GM12878 (cell line): ENCODE results near the gene RAB6B. TPM values are rescaled to one million over a fixed set of nuclear protein-coding genes. Genes with fewer than 3 reads are reported as not detected.

Experiments used
- ATAC-seq: fragments of 200-7000 bp; cut with Tn5 transposase; 3 replicates; pipeline ENCODE4 v1.9.1; 2020; ENCODE audit warnings: mild to moderate bottlenecking, moderate library complexity
- BruUV-seq: library from RNA; stranded (reverse); fragments of 400-500 nt; replicated peaks from 2 replicates; lab custom pipeline; 2021; lab: Mats Ljungman, UMichigan
- CTCF ChIA-PET: fragments of 300-600 bp; sonication (Branson Sonifier 250); formaldehyde crosslinking; extraction: SDS; loops from one replicate; lab custom pipeline; 2021; ENCODE audit warnings: inconsistent platforms; lab: Yijun Ruan, JAX
- POLR2A ChIA-PET: fragments of 350-600 bp; formaldehyde crosslinking; extraction: SDS; loops from one replicate; lab custom pipeline; 2021; ENCODE audit warnings: inconsistent platforms; lab: Charles Lee
- RAD21 ChIA-PET: fragments of 300-600 bp; sonication (Branson Sonifier 250); formaldehyde crosslinking; loops from one replicate; lab custom pipeline; 2023; ENCODE audit warnings: antibody characterized with exemption; ENCODE audit not compliant: unreplicated experiment; lab: Charles Lee
- SMC1A ChIA-PET: fragments of 300-600 bp; sonication (Branson Sonifier 250); formaldehyde crosslinking; loops from one replicate; lab custom pipeline; 2023; ENCODE audit not compliant: unreplicated experiment, uncharacterized antibody; lab: Charles Lee
- DNase-seq: peaks from one replicate; pipeline ENCODE4 v3.0.0-alpha.2; 2011; ENCODE audit warnings: low read depth, low spot score
- FAIRE-seq: peaks from 3 replicates; lab custom pipeline; 2011; peaks lifted over from hg19 to GRCh38; lab: Jason Lieb, UNC
- H2AFZ ChIP-seq: 2 replicates; pipeline ENCODE4 v1.6.0; 2011; ENCODE audit warnings: low read depth, low read length, control low read depth; ENCODE audit not compliant: control insufficient read depth
- H3K27ac ChIP-seq: 2 replicates; pipeline ENCODE4 v1.5.1; 2011; ENCODE audit warnings: control low read depth; ENCODE audit not compliant: control insufficient read depth, insufficient read depth
- H3K27me3 ChIP-seq, 2 experiments: replicated peaks in 1 of 2; 2 replicates each; pipeline versions ENCODE4 v1.6.0 to v1.6.1; 2011; ENCODE audit warnings: low read length in 1 of 2; ENCODE audit not compliant: control insufficient read depth in 2 of 2, insufficient read depth in 2 of 2
- H3K36me3 ChIP-seq, 2 experiments: 2 replicates each; pipeline ENCODE4 v1.5.1; 2011; ENCODE audit warnings: low read length in 1 of 2; ENCODE audit not compliant: control insufficient read depth in 2 of 2, insufficient read depth in 2 of 2
- H3K4me1 ChIP-seq: 2 replicates; pipeline ENCODE4 v1.6.1; 2011; ENCODE audit warnings: mild to moderate bottlenecking, low read length, moderate library complexity, mixed read lengths; ENCODE audit not compliant: control insufficient read depth, insufficient read depth
- H3K4me2 ChIP-seq: 2 replicates; pipeline ENCODE4 v1.6.0; 2011; ENCODE audit warnings: control low read depth; ENCODE audit not compliant: control insufficient read depth, insufficient read depth
- H3K4me3 ChIP-seq: fragments of 200-600 bp; sonication (generic); 2 replicates; pipeline ENCODE4 v1.5.1; 2016
- H3K79me2 ChIP-seq: 2 replicates; pipeline ENCODE4 v1.6.0; 2011; ENCODE audit warnings: low read length; ENCODE audit not compliant: control insufficient read depth, insufficient read depth
- H3K9ac ChIP-seq: 2 replicates; pipeline ENCODE4 v1.8.0; 2011; ENCODE audit warnings: low read length, control low read depth, mixed read lengths; ENCODE audit not compliant: control insufficient read depth, insufficient read depth
- H3K9me3 ChIP-seq: replicated peaks from 3 replicates; pipeline ENCODE4 v1.5.1; 2011; ENCODE audit warnings: mild to moderate bottlenecking, low read length; ENCODE audit not compliant: control insufficient read depth, insufficient read depth
- H4K20me1 ChIP-seq: 2 replicates; pipeline ENCODE4 v1.6.0; 2011; ENCODE audit not compliant: control insufficient read depth, insufficient read depth
- DPF2 ChIP-seq: fragments of 450-650 bp; IDR thresholded peaks from 2 replicates; pipeline ENCODE4 v1.6.1; 2017; ENCODE audit warnings: mild to moderate bottlenecking
- FOXK2 ChIP-seq: fragments of 450-650 bp; IDR thresholded peaks from 2 replicates; pipeline ENCODE4 v1.6.1; 2017; ENCODE audit warnings: mild to moderate bottlenecking, moderate library complexity
- SMAD5 ChIP-seq: IDR thresholded peaks from 2 replicates; pipeline ENCODE4 v1.6.1; 2016; ENCODE audit warnings: antibody characterized with exemption, low read depth
- ZBED1 ChIP-seq: IDR thresholded peaks from 2 replicates; pipeline ENCODE4 v1.6.1; 2016; ENCODE audit warnings: borderline replicate concordance
- WGBS: methylation state at CpG from one replicate; pipeline ENCODE4 v1.1.6; 2016; ENCODE audit warnings: low lambda C conversion rate; ENCODE audit not compliant: insufficient replicate concordance, insufficient coverage; ENCODE audit errors: missing lambda C conversion rate; 5-methylcytosine and 5-hydroxymethylcytosine counted together
- in situ Hi-C: fragments of 300-500 bp; cut with MboI; formaldehyde crosslinking; loops from 9 replicates; pipeline ENCODE4 v1.14.3; 2018; ENCODE audit warnings: mixed read lengths
- intact Hi-C: fragments of 100-400 bp; cut with micrococcal nuclease; formaldehyde crosslinking; loops from one replicate; pipeline ENCODE4 v1.14.2; 2022; ENCODE audit not compliant: unreplicated experiment
- polyA plus RNA-seq, 11 experiments: library from polyadenylated mRNA; depleted of rRNA in 4 of 11; unstranded in 6 of 11; stranded (reverse) in 5 of 11; fragments of >200 nt; fragmentation: Nextera tagmentation in 4 of 11; fragmentation: Illumina TruSeq in 1 of 11; extraction: Ambion mirVana in 4 of 11; extraction: Trizol in 1 of 11; gene quantifications; 1 replicate in 1 of 11; 2 replicates in 10 of 11; pipeline versions ENCODE4 v1.2.1 to v1.2.3, GENCODE V29; 2011 to 2016; ENCODE audit warnings: inconsistent platforms in 2 of 11, missing spikeins in 2 of 11, low read depth in 1 of 11
- total RNA-seq, 4 experiments: library from RNA; depleted of rRNA in 3 of 4; stranded (reverse); fragments of >200 nt in 3 of 4; fragmentation: Illumina TruSeq in 1 of 4; extraction: Trizol in 1 of 4; gene quantifications; 2 replicates each; pipeline versions ENCODE4 v1.2.1 to v1.2.3, GENCODE V29; 2013 to 2021
- TF ChIP-seq, protein P1 (sequence below): fragments of 450-650 bp; IDR thresholded peaks from 2 replicates; pipeline ENCODE4 v1.6.1; 2017; ENCODE audit warnings: mild to moderate bottlenecking, moderate library complexity

RAB6B gene
- total and polyA plus RNA-seq, 10 of the 15 experiments (the other 5 are each of a cell fraction or from before 2014, with no cell fraction given): 0.01 to 0.16 (median 0.04) TPM; not detected in 5

- Histone ChIP-seq H3K4me1 (no peaks in the 10 kb centered on the region), H2AFZ (no peak overlapping the region), H3K9me3 (no peaks in the 10 kb centered on the region), H3K36me3 (no peaks in the 10 kb centered on the region), H3K9ac (no peak overlapping the region), H3K27me3 (peaks cover 9 to 11% of the 10 kb centered on the region in 2 experiments), H3K4me3 (no peak overlapping the region), H3K4me2 (no peak overlapping the region), H3K27ac (no peak overlapping the region), H4K20me1 (no peaks in the 10 kb centered on the region; the same call in 1 of the 2 replicates), H3K79me2 (no peaks in the 10 kb centered on the region)
- intact Hi-C loops: no loop called here
- no peak for TF ChIP-seq SMAD5
- no peak for TF ChIP-seq ZBED1
- TF ChIP-seq, protein P1, sequence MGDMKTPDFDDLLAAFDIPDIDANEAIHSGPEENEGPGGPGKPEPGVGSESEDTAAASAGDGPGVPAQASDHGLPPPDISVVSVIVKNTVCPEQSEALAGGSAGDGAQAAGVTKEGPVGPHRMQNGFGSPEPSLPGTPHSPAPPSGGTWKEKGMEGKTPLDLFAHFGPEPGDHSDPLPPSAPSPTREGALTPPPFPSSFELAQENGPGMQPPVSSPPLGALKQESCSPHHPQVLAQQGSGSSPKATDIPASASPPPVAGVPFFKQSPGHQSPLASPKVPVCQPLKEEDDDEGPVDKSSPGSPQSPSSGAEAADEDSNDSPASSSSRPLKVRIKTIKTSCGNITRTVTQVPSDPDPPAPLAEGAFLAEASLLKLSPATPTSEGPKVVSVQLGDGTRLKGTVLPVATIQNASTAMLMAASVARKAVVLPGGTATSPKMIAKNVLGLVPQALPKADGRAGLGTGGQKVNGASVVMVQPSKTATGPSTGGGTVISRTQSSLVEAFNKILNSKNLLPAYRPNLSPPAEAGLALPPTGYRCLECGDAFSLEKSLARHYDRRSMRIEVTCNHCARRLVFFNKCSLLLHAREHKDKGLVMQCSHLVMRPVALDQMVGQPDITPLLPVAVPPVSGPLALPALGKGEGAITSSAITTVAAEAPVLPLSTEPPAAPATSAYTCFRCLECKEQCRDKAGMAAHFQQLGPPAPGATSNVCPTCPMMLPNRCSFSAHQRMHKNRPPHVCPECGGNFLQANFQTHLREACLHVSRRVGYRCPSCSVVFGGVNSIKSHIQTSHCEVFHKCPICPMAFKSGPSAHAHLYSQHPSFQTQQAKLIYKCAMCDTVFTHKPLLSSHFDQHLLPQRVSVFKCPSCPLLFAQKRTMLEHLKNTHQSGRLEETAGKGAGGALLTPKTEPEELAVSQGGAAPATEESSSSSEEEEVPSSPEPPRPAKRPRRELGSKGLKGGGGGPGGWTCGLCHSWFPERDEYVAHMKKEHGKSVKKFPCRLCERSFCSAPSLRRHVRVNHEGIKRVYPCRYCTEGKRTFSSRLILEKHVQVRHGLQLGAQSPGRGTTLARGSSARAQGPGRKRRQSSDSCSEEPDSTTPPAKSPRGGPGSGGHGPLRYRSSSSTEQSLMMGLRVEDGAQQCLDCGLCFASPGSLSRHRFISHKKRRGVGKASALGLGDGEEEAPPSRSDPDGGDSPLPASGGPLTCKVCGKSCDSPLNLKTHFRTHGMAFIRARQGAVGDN: no peak
- TF ChIP-seq FOXK2: no peak
- no peak for TF ChIP-seq DPF2
- no TSS peak for BruUV-seq
- ATAC-seq (no peak), DNase-seq (no peak), FAIRE-seq (no peak)
- ChIA-PET SMC1A (no interaction called here), POLR2A (no interaction called here), RAD21 (no interaction called here), CTCF (interaction anchor here (0.7 kb wide), 1 partner anchor 11 kb away, joined by 3 read pairs; no protein-coding TSS in a partner anchor)
- in situ Hi-C loops: no loop called here
- WGBS: 40% methylated on average over 5 of the region's 5 CpGs
These were observed 4.6 kb downstream of the RAB6B start for GRCh38 chr3:133890972-133891644.
